ENCODE results near the gene USP40.

Gene USP40

GRCh38 chr2:233495503-233496496 lies 70.8 kb downstream of the USP40 start:
- no peak for DNase-seq (ENCODE audit: low read depth)

- no peak for DNase-seq (ENCODE audit: low read depth)
Observed at GRCh38 chr2:233492751-233493150, 73.8 kb downstream of the USP40 start.

GRCh38 chr2:233492078-233492477 lies 74.5 kb downstream of the USP40 start:
- no peak for DNase-seq (ENCODE audit: low read depth)

DNA sequence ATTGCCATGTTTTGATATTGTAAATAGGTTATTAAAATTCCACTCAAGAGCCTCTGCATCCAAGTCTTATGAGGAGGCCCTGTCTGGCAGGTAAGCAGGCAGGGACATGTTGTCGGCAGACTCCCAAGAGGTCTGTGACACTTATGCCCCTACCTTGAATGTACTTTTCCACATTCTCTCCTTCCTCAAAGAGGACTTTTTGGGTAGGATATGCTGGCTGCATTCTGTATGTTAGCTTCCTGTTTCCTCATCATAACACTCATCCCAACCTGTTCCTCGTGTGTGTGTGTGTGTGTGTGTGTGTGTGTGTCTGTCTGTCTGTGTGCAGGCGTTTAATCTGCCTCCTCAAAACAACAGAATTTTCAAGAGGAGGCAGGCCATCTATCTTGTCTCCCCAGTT lies 75.3 kb downstream of the USP40 start:
- no peak for DNase-seq (ENCODE audit: low read depth)

DNA sequence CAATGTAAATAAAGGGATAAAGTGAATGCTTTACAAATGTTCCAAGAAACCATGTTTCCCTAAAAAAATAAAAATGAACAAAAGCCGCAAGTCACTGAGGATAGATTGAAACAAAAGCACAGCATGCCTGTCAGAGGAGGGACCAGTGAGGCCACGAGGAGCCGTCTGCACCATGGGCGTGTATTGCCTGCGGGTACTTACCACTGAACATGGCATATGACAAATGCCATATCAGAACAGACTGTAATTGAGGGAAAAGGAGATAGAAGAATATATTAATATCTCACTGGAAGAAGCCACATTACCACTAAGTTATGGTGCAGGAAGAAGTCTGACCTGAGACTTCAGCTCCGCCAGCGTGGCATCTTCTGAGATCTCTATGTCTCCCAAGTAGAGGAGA lies 75.8 kb downstream of the USP40 start:
- no peak for DNase-seq (ENCODE audit: low read depth)

- no peak for DNase-seq (ENCODE audit: low read depth)
Observed at GRCh38 chr2:233489666-233490065, 76.9 kb downstream of the USP40 start.

GRCh38 chr2:233489143-233489542 lies 77.4 kb downstream of the USP40 start:
- no peak for DNase-seq (ENCODE audit: low read depth)

DNA sequence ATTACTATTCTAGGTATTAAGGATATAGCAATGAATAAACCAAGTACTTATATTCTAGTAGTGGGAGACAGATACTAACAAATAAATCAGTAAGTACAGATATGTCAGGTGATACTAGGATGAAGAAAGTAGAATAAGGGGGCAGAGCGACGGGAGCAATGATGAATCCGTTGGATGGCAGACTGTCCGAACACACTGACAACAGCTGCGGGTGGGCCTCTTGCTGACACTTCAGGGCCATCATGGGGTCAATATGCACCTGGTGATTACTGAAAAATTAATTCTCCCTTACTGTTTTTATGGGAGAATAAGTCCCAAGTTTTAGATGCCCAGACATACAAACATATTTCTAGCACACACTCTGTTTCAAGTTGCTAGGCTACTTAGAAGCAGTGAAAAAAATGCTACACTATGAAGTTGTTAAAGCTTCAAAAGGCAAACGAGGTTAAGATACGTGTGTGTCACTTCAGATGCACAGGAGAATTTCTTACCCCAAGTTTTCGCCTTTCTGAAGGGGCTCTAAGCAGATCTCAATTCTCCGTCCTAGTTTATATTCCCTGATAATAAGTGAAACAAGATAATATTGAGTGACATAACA lies 78.7 kb downstream of the USP40 start:
- no peak for DNase-seq (ENCODE audit: low read depth)

- DNase-seq (ENCODE audit: low read depth): no peak
Observed at GRCh38 chr2:233486778-233487552, 79.6 kb downstream of the USP40 start.

DNA sequence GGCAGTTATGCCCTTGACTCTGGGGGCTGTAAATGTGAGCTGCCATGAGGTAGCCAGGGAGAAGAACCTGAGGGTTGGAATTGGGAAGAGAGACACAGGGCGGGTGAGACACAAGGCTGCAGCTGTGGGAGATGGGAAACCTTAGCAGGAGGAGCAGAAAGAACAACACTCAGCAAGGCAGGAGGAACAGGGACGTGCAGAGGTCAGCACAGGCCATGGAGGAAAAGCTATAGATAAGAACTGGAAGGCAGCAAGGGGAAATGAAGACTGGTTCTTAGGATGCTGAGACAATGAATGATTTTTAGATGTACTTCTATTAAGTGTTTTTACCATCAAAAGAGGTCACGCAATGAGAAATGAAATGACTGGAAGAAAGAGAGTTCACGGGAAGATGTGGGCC lies 80.2 kb downstream of the USP40 start:
- no peak for DNase-seq (ENCODE audit: low read depth)

GRCh38 chr2:233485726-233486125 lies 80.9 kb downstream of the USP40 start:
- DNase-seq (ENCODE audit: low read depth): no peak

DNA sequence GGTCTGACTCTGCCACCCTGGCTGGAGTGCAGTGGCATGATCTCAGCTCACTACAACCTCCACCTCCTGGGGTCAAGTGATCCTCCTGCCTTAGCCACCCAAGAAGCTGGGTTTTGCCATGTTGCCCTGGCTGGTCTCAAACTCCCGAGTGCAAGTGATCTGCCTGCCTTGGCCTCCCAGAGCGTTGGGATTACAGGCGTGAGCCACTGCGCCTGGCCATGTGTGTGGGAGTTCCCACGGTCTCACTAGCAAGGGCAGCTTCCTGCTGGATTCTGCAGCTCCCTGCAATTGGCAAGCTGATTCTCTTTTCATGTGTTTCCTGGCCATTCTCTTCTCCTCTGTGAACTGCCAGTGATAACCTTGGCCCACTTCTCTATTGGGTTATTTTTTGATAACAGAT lies 84.0 kb downstream of the USP40 start:
- DNase-seq (ENCODE audit: low read depth): no peak

- DNase-seq (ENCODE audit: low read depth): no peak
Observed at GRCh38 chr2:233481368-233482142, 85.0 kb downstream of the USP40 start.

DNA sequence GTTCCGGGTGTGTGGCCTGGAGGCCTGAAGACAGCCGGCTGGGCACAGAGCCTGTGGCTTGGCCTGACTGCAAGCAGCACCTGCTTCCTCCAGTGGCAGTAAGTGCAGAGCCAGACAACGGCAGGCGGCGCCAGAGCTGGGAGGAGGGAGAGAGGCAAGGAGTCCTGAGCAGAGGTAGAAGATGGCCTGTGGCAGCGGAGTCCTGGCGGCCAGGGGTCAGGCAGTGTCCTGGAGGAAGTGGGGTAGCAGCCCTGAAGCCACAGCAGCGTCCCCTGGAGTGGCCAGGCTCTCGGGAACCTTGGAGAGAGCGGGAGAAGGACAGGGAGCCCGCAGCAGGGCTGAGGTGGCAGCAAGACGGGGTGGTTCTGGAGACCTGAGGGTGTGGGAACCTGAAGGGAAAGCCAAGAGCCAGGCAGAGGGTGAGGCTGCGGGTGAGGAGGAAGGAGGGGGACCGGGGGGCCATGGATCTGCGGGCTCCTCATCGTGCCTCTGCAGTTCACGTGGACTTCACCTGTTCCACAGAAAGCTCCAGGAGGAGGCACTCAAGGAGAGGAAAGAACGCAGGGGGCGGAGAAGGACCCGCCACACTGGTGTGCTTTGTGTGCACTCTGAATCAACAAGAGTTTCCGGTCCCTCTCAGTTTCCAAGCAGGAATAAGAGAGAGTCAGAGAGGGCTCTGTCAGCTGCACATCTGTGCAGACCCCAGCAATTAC lies 85.9 kb downstream of the USP40 start:
- no peak for DNase-seq (ENCODE audit: low read depth)

- DNase-seq (ENCODE audit: low read depth): no peak
Observed at GRCh38 chr2:233479616-233480489, 86.7 kb downstream of the USP40 start.

GRCh38 chr2:233477548-233478433 lies 88.8 kb downstream of the USP40 start:
- no peak for DNase-seq (ENCODE audit: low read depth)

DNA sequence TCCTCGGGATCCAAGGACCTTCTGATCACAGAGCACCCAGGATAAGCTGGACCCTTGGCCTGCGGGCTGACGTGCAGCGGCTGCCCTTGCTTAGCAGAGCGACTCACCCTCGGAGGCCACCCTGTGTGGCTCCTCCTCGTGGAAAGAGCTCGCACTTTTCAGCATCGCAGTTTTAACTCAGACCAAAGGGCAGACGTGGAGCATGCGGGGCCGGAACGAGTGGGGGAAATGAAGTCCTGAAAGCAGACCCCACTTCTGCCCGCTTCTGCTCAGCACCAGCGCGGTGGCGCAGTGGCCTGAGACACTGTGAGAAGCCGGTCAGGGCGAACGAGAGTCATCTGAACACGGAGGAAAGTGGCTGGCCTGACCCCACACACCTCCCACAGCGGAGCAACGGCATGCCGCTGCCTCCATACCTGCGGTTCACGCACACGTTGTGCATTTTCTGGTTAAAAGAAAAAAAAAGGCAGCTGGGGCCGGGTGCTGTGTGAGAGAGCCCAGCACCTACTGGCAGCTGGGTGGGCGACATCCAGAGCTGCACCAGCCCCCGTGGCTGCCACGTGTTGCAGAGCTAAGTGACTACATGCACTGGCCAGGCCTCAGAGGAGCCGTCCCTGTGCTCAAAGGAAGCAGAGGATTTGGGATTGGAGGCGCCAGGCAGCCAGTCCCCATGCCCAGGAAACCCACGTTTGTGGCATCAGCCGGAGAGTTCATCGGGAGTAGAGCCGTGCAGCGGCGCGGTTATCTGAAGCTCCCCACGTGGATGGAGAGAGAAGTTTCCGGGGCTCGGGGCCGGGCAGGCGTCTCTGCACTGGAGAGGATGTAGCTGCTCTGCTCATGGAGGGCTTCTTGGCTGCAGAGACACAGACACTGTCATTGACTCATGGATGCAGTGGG lies 89.7 kb downstream of the USP40 start:
- DNase-seq (ENCODE audit: low read depth): no peak

DNA sequence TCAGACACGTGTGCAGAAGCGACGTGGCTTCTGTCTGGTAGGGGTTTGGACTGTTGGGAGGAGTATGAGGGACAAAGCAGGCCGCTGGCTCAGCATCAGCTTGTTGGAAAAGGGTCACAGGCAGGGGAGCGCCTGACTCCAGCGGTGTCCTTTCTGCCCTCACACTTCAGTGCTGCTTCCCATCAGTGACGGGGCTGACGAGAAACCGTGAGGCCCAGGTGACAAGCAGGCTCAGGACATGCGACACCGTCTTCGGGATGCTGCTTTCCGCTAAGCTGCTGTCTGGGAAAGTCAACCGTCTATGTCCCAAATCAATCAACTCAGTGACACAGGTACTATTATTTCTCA lies 90.5 kb downstream of the USP40 start:
- no peak for DNase-seq (ENCODE audit: low read depth)

All from stimulated activated CD8-positive, alpha-beta memory T cell treated with anti-CD3 and anti-CD28 coated beads, Interleukin-15, amount 100 ng/mL, for 1 hour (primary cell).